Activated T-helper 2 cell treated with anti-CD3 and anti-CD28 coated beads, Interferon-gamma antibody, Interleukin-2, Interleukin-4, amounts not matched to agents 10 μg/mL and 5 μg/mL and 100 μg/mL, durations not matched to agents 14 hours and 24 hours and 36 hours (primary cell): ENCODE data around the gene TLN1. TPM values are rescaled to one million over a fixed set of nuclear protein-coding genes. Genes with fewer than 3 reads are reported as not detected.

Source experiments
- DNase-seq: peaks from one replicate; pipeline ENCODE4 v3.0.0; 2021; ENCODE audit warnings: low spot score
- H3K27ac Mint-ChIP-seq: one replicate; pipeline ENCODE4 v1.8.0; 2021; ENCODE audit warnings: mixed read lengths
- H3K27me3 Mint-ChIP-seq: one replicate; pipeline ENCODE4 v1.8.0; 2021; ENCODE audit warnings: low read depth, mixed read lengths
- H3K36me3 Mint-ChIP-seq: one replicate; pipeline ENCODE4 v1.8.0; 2021; ENCODE audit warnings: low read depth, mixed read lengths
- H3K4me1 Mint-ChIP-seq: one replicate; pipeline ENCODE4 v1.8.0; 2021; ENCODE audit warnings: low read depth, mixed read lengths
- H3K4me3 Mint-ChIP-seq: one replicate; pipeline ENCODE4 v1.8.0; 2021; ENCODE audit warnings: low read depth, mild to moderate bottlenecking, moderate library complexity, mixed read lengths
- H3K9me3 Mint-ChIP-seq: one replicate; pipeline ENCODE4 v1.8.0; 2021; ENCODE audit warnings: mixed read lengths
- intact Hi-C: fragments of 100-400 bp; cut with micrococcal nuclease; formaldehyde crosslinking; loops from one replicate; pipeline ENCODE4 v1.15.1; 2023
- total RNA-seq: library from RNA; stranded (reverse); gene quantifications from 2 replicates; pipeline ENCODE4 v1.2.3, GENCODE V29; 2022

The TLN1 gene
- total RNA-seq, 1 donor from 2014 or later, result 253 TPM

DNA sequence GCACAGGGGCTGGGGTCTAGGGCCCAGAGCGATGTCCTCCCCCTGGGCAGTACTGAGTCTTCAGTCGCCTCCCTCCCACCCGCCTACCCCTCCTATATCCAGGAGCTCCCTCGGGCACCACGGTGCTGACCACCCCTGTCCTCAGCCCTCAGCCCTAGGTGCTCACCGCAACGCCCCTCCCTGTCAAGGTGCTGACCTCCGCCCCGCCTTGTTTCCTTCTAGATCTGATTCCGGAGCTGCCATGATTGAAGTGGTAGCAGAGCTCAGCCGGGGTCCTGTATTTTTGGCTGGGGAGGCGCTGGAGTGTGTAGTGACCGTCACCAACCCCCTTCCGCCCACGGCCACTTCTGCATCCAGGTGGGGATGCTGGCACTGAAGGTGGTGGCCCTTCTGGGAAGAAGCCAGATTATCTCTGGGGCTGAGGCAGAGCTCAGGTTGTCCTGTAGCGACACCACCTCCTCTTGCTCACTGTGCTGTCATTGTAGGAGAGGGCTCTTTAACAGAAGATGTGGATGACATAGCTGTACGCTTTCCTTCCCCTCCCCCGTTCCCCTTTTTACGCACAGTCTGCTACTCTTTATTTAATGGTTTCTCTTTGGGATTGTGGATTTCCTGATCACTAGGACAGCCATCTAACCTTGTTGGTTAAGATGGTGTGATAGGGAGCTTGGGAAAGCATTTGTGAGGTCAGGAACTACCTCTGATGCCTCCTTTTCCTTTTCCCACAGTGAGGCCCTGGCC, 17.7 kb upstream of the TLN1 start:
- DNase-seq, result peak; percentile 46
- peak overlapping the region; percentile 82 for H3K27ac Mint-ChIP-seq
- peaks cover 32% of the 10 kb centered on the region for H3K4me1 Mint-ChIP-seq
- H3K27me3 Mint-ChIP-seq, result no peaks in the 10 kb centered on the region
- peak overlapping the region; percentile 92 for H3K4me3 Mint-ChIP-seq
- H3K36me3 Mint-ChIP-seq, result peaks cover 39% of the 10 kb centered on the region
- intact Hi-C loops, result loop anchor here (1.0 to 5.0 kb wide), 4 partner anchors 17 to 145 kb away; partner anchors contain the start of genes CREB3, FAM221B, HINT2 and TESK1
- no peaks in the 10 kb centered on the region for H3K9me3 Mint-ChIP-seq

DNA sequence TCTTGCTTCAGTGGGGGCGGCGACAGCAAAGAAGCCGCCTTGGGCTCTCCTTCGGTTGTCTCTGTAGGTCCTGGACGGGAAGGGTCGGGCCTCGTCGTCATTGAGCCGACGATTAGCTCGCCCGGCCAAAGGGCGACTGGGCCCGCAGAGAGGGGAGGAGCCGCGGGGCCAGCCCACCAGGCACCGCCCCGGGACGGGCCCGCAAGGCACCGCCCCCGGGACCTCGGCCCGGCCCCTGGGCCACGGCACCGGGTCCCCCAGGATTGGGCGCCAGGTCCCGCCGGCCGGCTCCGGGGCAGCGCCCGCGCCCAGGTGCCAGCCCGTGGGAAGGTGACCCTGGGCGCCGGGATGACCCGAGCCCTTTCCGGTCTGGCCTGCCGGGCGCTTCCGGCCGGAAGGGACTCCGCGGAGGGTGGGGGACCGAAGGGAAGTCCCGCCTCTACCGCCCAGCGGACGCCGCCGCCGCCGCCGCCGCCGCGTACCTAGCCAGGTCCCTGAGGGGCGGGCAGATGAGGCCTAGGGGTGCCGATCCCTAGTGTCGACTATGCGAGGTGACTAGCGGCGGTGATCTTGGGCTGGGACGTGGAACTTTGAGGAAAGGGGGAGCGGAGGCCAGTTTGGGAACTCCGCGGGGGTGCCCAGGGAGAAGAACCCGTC, 17.0 kb upstream of the TLN1 start, which contains the start of the genes GBA2 and RGP1:
TSS of gene GBA2 (minus strand) at position 371 of the 657 bp plus-strand sequence. CDS start 524 bp downstream, outside the sequence.
TSS of gene RGP1 (plus strand) at position 430 of the 657 bp plus-strand sequence. CDS start 469 bp downstream, outside the sequence.
- Mint-ChIP-seq H3K4me3 (peak within 1 kb of the TSS; percentile 92), H3K36me3 (peaks cover 45% of the 10 kb centered on the region), H3K27me3 (no peaks in the 10 kb centered on the region), H3K27ac (peak within 1 kb of the TSS; percentile 82), H3K9me3 (no peaks in the 10 kb centered on the region), H3K4me1 (peaks cover 35% of the 10 kb centered on the region)
- peak; percentile 70 for DNase-seq
- intact Hi-C loops, result loop anchor here (1.0 to 5.0 kb wide), 4 partner anchors 17 to 144 kb away; partner anchors contain the start of genes CREB3, FAM221B, HINT2 and TESK1

DNA sequence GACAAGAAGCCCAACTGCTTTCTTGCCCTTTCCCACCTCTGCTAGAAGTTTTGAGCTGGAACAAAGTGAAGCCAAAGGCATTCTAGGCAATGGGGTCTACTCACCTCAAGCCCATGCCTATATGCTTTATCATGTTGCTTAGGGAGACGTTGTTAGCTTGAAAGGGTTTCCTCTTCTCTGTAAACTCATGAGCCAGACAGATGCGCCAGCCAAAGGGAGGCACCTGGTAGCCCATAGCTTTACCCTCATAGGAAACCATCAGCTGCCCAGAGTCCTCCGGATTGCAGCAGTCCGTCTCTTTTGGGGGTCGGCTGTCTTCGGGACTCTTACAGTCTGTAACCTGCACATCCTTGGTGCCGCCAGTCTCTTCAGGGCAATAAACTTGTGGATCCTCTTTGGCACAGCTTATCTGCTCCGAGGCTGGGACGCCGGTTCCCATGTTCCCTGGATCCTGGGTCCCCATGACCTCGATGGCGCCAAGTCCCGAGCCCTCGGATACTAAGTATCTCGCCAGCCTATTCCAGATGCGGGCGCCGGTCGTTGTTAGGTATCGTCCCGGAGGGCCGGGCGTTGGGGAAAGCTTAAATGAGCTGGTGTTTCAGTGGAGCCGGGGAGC, 16.4 kb upstream of the TLN1 start:
- peak overlapping the region; percentile 35 for H3K27ac Mint-ChIP-seq
- peak overlapping the region; percentile 80 for H3K4me3 Mint-ChIP-seq
- peaks cover 45% of the 10 kb centered on the region for H3K36me3 Mint-ChIP-seq
- H3K4me1 Mint-ChIP-seq, result peaks cover 38% of the 10 kb centered on the region
- intact Hi-C loops, result loop anchor here (2.0 to 5.0 kb wide), 3 partner anchors 66 to 144 kb away; partner anchors contain the start of genes FAM221B, HINT2, TESK1 and TMEM8B
- no peaks in the 10 kb centered on the region for H3K9me3 Mint-ChIP-seq
- no peaks in the 10 kb centered on the region for H3K27me3 Mint-ChIP-seq
- DNase-seq, result no peak

DNA sequence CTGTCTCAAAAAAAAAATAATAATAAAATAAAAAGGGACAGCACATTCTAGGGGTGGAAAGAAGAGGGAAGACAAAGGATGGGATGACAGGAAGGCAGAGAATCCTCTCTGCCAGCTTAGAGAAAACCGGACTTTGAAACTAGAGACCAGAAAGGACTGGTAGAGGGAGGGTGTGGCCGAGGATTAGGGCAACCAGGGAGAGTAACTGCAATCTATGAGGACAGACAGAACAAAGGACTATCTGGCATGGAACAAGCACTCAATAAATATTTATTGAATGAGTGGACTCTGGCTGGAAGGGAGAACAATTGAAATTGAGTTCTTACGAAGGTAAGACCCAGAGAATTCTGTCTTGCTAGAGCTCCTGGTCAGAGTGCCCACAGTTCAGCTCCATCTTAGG, 14.6 kb upstream of the TLN1 start:
- Mint-ChIP-seq H3K36me3 (peaks cover 47% of the 10 kb centered on the region), H3K4me1 (peaks cover 52% of the 10 kb centered on the region), H3K9me3 (no peaks in the 10 kb centered on the region), H3K27ac (no peak overlapping the region), H3K4me3 (peak overlapping the region; percentile 35), H3K27me3 (no peaks in the 10 kb centered on the region)
- no peak for DNase-seq
- intact Hi-C loops, result loop anchor here (5.0 kb wide), 1 partner anchor 81 kb away; the partner anchor contains the start of genes FAM221B and TMEM8B

DNA sequence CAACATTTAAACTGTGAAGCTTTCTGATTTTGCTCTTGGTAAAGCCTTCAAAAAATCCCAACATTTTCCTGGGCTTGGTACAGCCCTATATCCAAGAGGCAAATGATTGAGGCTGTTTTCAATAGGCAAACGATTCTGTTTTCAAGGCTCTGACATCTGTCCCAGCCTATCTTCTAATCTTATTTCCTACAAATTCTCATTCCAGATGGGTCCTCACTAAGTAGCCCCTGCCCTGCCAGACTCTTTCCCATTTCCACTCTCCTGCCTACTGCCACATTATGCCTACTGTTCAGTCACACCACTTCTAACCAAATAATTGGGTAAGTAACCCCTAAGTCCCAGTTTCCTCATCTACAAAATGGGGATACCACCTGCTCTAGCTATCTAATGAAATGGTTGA, 13.6 kb upstream of the TLN1 start:
- H3K27me3 Mint-ChIP-seq, result no peaks in the 10 kb centered on the region

DNA sequence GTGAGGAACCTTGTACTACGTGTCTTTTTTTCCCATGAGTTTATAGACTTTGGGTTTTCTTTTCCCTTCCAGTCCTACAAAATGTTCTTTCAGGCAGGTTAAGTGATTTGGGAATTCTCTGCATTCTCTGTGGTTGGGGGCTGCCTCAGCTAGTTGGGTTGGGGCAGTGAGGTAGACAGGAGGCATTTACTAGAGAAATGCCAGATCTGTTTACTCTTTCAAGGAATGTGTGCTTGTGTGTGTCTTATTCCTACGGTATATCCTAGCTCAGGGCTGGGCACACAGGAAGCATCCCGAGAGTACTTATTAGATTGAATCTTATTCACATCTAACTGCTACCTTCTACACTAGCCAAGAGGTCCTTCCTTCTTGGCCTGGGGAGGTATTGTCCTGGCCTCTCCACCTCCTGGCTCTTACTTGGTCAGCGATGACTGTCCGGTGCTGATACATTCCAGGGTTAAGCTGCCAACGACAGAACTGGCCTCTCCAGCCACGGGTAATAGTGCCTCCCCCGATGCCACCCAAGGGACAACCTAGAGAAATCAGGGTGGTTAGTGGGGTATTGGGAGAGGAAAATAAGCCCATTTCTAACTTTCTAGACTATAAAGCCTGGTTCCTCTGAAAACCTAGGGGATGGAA, 12.0 kb upstream of the TLN1 start:
- H3K9me3 Mint-ChIP-seq, result no peaks in the 10 kb centered on the region
- H3K36me3 Mint-ChIP-seq, result peaks cover 53% of the 10 kb centered on the region
- peaks cover 49% of the 10 kb centered on the region for H3K4me1 Mint-ChIP-seq
- H3K4me3 Mint-ChIP-seq, result no peak overlapping the region
- H3K27me3 Mint-ChIP-seq, result no peaks in the 10 kb centered on the region
- no peak for DNase-seq
- H3K27ac Mint-ChIP-seq, result no peak overlapping the region
- intact Hi-C loops, result no loop called here

More for the DNA sequence above, 13.6 kb upstream of the TLN1 start:
- Mint-ChIP-seq H3K9me3 (no peaks in the 10 kb centered on the region), H3K4me3 (peak overlapping the region; percentile 65), H3K4me1 (peaks cover 55% of the 10 kb centered on the region), H3K36me3 (peaks cover 44% of the 10 kb centered on the region), H3K27ac (no peak overlapping the region)
- intact Hi-C loops, result loop anchor here (5.0 kb wide), 1 partner anchor 82 kb away; the partner anchor contains the start of genes FAM221B and TMEM8B
- no peak for DNase-seq

DNA sequence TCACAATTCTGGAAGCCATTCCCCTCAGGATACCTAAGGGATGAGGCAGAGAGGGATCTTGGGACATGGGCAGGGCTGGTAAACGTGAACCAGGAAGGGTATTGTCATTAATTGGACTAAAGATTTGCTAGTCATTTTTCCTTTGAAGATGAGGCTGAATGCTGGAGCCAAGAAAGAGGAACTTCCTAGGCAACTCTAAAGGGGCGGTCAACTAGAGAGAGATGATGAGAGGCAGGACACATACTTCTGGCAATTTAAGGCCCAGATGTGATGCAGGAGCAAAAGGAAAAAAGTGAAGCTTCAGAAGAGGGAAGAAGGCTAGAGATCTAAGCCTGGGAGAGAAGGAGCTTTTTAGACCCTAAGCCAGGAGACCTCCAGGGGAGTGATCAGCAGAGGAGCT, 11.5 kb upstream of the TLN1 start:
- DNase-seq, result no peak
- intact Hi-C loops, result no loop called here
- Mint-ChIP-seq H3K4me1 (peaks cover 49% of the 10 kb centered on the region), H3K4me3 (no peak overlapping the region), H3K27ac (no peak overlapping the region), H3K9me3 (no peaks in the 10 kb centered on the region), H3K27me3 (no peaks in the 10 kb centered on the region), H3K36me3 (peaks cover 58% of the 10 kb centered on the region)

DNA sequence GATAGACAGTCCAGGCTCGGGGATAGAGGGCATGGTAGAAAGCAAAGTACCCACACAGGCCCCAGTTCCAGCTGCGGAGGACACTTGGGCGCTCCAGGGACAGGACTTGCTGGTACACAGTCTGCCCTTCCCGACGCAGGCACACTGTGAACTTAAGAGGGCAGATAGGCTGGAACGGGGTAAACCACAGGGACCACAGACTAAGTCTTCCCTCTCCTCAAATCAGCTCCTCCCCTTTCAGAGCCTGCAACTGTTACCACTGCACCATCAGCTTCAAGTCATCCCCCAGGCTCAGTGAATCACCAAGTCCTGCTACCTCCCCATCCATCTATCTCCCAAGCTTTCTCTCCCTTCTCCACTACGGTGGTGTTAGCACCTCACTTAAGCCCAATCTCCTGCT, 9.7 kb upstream of the TLN1 start:
- Mint-ChIP-seq H3K27ac (no peak overlapping the region), H3K36me3 (peaks cover 65% of the 10 kb centered on the region)

DNA sequence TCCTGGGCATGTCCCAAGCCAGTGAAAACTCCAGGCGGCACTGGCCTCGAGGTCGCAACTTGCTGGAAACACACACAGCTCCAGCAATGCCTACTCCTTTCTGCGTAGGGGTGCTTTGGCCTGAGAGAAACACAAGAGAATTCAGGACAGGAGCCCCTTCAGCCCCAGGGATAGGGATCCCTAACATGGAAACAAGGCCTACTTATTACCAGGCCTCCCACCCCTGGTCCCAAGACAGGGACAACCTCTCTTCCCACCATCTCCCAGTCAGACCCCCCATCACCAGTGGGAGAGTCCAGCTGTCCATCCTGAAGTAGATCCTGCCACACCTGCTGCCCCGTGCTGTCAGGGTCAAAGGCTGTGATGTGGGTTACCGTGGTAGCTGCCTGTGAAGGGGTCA, 8.2 kb upstream of the TLN1 start:
- Mint-ChIP-seq H3K9me3 (no peaks in the 10 kb centered on the region), H3K4me1 (peaks cover 31% of the 10 kb centered on the region), H3K27ac (no peak overlapping the region), H3K4me3 (no peak overlapping the region), H3K27me3 (no peaks in the 10 kb centered on the region), H3K36me3 (peaks cover 69% of the 10 kb centered on the region)
- intact Hi-C loops, result no loop called here
- no peak for DNase-seq

More for the DNA sequence above, 9.7 kb upstream of the TLN1 start:
- H3K9me3 Mint-ChIP-seq, result no peaks in the 10 kb centered on the region
- no peak for DNase-seq
- no peaks in the 10 kb centered on the region for H3K27me3 Mint-ChIP-seq
- no peak overlapping the region for H3K4me3 Mint-ChIP-seq
- intact Hi-C loops, result no loop called here
- H3K4me1 Mint-ChIP-seq, result peaks cover 36% of the 10 kb centered on the region

DNA sequence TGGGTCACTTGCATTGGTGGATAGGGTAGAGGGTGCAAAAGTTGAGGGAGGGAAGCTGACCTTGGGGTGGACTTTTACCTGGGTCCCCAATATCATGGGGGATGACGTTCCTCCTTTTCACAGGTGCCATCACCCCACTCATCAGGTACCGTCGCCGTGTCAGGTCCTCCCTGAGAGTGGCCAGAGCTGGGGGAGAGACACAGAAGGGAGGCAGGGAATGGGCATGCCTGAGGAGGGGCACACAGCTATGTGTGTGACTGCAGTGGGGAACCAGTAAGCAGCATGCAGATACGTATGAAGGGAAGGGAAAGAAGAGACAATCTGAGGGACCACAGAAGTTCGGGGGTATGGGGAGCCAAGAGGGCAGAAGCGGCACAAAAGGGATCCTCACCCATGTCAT, 6.9 kb upstream of the TLN1 start:
- H3K27ac Mint-ChIP-seq, result no peak overlapping the region
- no peak overlapping the region for H3K4me3 Mint-ChIP-seq
- H3K9me3 Mint-ChIP-seq, result no peaks in the 10 kb centered on the region
- intact Hi-C loops, result no loop called here
- no peaks in the 10 kb centered on the region for H3K27me3 Mint-ChIP-seq
- DNase-seq, result no peak
- peaks cover 70% of the 10 kb centered on the region for H3K36me3 Mint-ChIP-seq
- H3K4me1 Mint-ChIP-seq, result peaks cover 34% of the 10 kb centered on the region

DNA sequence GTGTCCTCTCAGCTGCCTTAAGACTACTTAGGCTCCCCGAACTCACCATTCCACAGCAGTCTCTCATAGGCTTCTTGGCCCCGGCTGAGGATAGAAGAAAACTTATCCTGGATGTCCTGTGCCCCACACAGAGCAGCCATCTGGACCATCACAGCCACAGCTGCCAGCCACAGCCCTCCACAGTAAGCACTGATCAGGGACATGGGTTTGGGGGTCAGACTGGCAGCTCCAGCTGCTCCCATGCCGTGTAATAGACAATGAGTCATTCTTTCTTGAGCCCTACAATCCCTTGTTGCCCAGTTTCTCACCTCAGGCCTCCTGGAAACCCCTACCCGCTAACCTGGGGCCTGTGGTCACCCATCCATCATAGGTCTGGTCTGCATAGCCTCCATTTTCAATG, 6.2 kb upstream of the TLN1 start:
- H3K9me3 Mint-ChIP-seq, result no peaks in the 10 kb centered on the region
- intact Hi-C loops, result no loop called here
- DNase-seq, result no peak
- H3K36me3 Mint-ChIP-seq, result peaks cover 66% of the 10 kb centered on the region
- H3K4me1 Mint-ChIP-seq, result peaks cover 33% of the 10 kb centered on the region
- no peak overlapping the region for H3K27ac Mint-ChIP-seq
- H3K27me3 Mint-ChIP-seq, result no peaks in the 10 kb centered on the region
- H3K4me3 Mint-ChIP-seq, result no peak overlapping the region

DNA sequence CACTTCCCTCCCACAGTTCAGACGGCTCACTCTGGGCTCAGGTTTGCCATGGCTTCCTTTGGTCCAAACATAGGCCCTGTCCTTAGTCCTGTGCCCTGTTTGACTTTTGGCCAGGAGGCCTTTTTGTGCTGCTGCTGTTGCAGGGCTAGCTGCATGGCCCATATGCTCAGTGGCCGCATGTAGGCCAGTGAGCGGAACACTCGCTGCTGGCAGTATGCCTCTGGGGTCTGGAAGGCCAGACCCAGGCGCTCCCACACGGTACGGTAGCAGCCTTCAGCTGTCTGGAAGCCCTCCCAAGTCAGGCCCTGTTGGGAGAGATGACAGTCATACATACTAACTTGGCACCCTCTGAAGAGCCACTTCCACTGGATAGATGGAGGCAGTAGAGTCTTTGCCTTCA, 5.1 kb upstream of the TLN1 start:
- Mint-ChIP-seq H3K36me3 (peaks cover 60% of the 10 kb centered on the region), H3K4me1 (peaks cover 29% of the 10 kb centered on the region), H3K4me3 (no peak overlapping the region), H3K27ac (no peak overlapping the region), H3K27me3 (no peaks in the 10 kb centered on the region), H3K9me3 (no peaks in the 10 kb centered on the region)
- intact Hi-C loops, result no loop called here
- DNase-seq, result no peak
